ENCODE measurements around the gene COL4A1. TPM values are rescaled to one million over a fixed set of nuclear protein-coding genes. Genes with fewer than 3 reads are reported as not detected.

The COL4A1 gene
- total RNA-seq, 1 experiment from 2014 or later, result 591 TPM

DNA sequence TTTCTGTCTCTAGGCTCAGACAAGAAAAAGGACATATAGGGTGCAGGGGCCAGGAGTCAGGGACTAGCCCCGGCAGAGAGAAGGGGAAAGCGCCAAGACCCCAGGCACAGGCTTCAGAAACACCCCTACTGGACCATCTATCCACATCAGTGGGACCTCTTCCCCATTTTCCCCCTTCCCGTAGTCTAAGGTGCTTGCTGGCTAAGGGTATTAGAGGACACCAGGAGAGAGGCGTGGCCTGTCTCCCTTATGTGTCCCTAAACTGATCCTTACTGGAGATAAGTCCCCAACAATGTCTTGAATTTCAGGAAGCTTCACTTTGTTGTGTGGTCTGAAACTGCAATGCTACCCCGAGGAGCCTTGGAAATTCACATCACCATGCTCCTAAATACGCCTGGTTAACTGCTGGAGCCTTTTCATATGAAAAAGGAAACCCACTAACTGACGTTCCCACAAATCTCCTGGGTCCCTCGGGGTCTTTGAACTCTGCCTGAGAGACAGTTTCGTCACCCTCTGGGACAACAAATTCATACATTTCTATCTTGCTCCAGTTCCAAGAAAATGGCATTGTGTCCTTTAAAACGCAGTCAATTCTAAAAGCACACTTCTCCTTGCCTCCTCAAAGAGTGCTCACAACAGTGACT is 197.7 kb downstream of the COL4A1 start:
- no peak overlapping the region for H3K27ac ChIP-seq
- H3K27me3 ChIP-seq (replicated peaks), result no peaks in the 10 kb centered on the region
- no peaks in the 10 kb centered on the region for H3K36me3 ChIP-seq
- no peaks in the 10 kb centered on the region for H3K9me3 ChIP-seq (replicated peaks)
- H3K4me3 ChIP-seq, result no peak overlapping the region
- peaks cover 30% of the 10 kb centered on the region for H3K4me1 ChIP-seq (replicated peaks)
- DNase-seq (ENCODE audit: low read depth in 1 of 2, low spot score in 2 of 2), result peak in 1 of 2 experiments; percentile 22

DNA sequence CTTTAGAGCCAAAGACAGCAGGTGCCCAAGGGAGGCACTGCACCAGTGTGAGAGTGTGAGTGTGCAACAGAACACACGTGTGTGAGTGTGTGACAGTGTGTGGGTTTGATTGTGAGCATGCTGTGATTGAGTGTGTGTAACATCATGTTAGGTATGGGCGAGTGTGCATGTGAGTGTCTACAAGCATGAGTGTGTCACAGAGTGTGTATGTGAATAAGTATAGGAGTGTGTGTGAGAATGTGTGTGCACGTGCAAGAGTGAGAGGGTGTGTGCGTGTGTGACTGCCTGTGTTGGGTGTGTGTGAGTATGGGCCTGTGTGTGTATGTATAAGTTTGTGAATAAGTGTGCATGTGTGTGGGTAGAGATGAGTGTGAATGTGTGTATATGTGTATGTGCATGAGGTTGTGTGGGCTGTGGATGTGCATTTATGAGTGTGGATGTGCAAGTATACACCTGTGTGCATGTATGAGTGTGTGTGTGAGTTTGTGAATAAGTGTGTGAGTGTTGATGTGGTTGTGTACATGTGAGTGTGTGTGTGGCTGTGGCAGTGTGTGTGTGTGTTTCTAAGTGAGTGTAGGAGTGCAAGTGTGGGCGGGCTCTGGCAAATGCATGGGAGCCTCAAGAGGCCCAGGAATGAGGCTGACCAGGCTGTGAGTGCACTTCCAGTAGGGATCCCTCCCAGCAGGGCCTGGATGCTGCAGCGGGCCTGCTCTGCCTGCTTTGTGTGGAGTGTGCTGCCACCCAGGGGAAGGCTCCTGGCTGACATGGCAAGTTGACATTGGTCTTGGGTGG is 198.4 kb downstream of the COL4A1 start:
- H3K4me3 ChIP-seq, result no peak overlapping the region
- no peaks in the 10 kb centered on the region for H3K36me3 ChIP-seq
- DNase-seq (ENCODE audit: low read depth in 1 of 2, low spot score in 2 of 2), result peak; percentile 83 to 93
- H3K27ac ChIP-seq, result no peak overlapping the region
- no peaks in the 10 kb centered on the region for H3K9me3 ChIP-seq (replicated peaks)
- peaks cover 28% of the 10 kb centered on the region for H3K4me1 ChIP-seq (replicated peaks)
- H3K27me3 ChIP-seq (replicated peaks), result no peaks in the 10 kb centered on the region

DNA sequence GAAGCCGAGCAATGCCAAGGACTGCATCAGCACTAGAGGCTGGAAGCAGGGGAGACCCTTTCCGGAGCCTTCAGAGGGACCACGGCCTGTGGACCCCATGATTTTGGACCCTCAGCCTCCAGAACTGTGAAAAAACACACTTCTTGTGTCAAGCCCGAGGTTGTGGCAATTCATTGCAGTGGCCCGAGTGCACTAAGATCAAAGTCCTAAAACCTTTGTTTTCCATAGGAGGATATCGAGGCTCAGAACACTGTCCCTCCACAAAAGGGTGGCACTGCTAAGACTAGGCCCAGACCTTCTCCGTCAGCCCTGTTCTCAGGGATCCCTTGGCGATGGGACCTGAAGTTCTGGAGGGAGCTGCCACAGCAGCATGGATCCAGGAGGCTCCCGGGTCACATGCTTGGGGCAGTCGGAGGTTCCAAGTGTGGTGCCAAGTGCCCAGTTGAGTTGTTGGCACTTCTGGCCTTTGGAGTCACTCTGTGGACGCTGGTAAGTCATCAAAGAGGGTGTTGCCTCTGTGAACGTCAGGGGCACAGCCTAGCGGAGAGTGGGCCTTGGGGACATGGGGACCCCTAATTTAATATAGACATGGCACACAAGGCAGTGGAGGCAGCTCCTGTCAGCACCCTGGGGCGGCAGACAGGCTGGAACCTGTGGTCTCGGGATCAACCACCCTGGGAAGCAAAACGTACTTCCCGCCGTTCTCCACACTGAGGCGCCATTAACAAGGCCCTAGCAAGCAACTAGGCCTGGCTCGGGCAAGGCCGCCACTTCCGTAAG is 199.2 kb downstream of the COL4A1 start:
- no peak overlapping the region for H3K4me3 ChIP-seq
- no peaks in the 10 kb centered on the region; the same call in 1 of the 2 replicates for H3K9me3 ChIP-seq (replicated peaks)
- no peaks in the 10 kb centered on the region for H3K27me3 ChIP-seq (replicated peaks)
- peaks cover 21% of the 10 kb centered on the region for H3K4me1 ChIP-seq (replicated peaks)
- peak in 1 of 2 experiments; percentile 60 for DNase-seq (ENCODE audit: low read depth in 1 of 2, low spot score in 2 of 2)
- no peaks in the 10 kb centered on the region for H3K36me3 ChIP-seq
- no peak overlapping the region for H3K27ac ChIP-seq

DNA sequence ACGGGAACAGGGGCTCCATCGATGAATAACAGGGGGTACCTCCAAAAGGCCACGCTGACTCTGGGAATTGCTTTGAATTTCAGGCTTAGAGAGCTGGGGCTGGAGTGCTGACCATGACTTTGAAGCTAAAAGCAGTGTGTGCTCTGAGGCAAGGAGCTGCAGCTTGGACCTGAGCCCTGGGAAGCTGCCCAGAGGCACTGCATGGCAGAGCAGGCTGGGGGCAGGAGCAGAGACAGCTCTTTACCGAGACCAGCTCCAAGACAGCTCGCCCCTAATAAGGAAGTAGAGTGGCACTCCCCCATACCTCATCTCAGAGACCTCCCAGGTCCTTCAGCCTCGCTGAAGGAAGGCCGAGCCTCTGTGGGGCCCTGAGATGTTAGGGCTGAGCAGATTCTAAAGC is 200.2 kb downstream of the COL4A1 start:
- DNase-seq (ENCODE audit: low read depth in 1 of 2, low spot score in 2 of 2), result peak in 1 of 2 experiments; percentile 42
- H3K4me3 ChIP-seq, result no peak overlapping the region

DNA sequence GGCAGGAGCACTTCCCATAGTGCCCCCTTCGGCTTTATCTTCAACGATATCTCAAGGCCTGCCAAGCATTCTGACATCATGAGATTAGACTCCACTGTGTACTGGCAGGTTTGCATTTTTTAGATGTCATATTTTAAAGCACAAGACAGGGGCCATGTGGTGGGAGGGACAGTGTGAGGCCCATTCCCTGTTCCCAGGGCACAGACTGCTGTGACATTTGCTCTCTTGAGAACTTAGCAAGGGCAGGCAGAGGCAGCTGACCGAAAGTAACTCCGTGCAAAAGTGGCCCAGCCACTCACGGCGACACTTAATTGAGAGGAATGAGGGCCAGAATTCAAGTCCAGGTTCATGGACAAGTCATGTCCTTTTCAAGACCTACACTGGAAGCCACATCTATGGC is 201.8 kb downstream of the COL4A1 start:
- H3K27ac ChIP-seq, result no peak overlapping the region
- no peaks in the 10 kb centered on the region for H3K27me3 ChIP-seq (replicated peaks)
- no peak overlapping the region for H3K4me3 ChIP-seq
- H3K36me3 ChIP-seq, result no peaks in the 10 kb centered on the region
- no peak for DNase-seq (ENCODE audit: low read depth in 1 of 2, low spot score in 2 of 2)
- no peaks in the 10 kb centered on the region; the same call in 1 of the 2 replicates for H3K9me3 ChIP-seq (replicated peaks)
- peaks cover 18% of the 10 kb centered on the region for H3K4me1 ChIP-seq (replicated peaks)

More for the DNA sequence above, 200.2 kb downstream of the COL4A1 start:
- Histone ChIP-seq H3K27me3 (replicated peaks) (no peaks in the 10 kb centered on the region), H3K27ac (no peak overlapping the region), H3K36me3 (no peaks in the 10 kb centered on the region), H3K9me3 (replicated peaks) (no peaks in the 10 kb centered on the region; the same call in 1 of the 2 replicates), H3K4me1 (replicated peaks) (peaks cover 20% of the 10 kb centered on the region)

DNA sequence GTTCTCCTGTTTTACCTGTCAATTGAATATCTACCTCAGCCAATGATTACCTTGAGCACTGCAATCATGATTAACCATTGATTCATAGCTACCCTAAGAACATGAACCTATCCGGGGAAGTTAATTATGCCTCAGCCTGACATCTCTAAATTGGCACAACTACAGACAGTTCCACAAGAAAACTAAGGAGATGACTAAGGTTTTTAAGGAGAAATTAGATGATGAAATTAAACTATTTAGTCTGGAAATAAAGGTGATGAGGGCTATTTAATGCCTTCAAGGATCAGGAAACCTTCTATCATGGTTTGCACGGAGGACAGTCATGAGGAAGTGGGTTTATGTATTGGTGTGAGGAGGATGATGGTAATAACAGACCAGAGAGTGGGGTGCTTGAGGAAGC is 203.4 kb downstream of the COL4A1 start:
- Histone ChIP-seq H3K36me3 (no peaks in the 10 kb centered on the region), H3K27ac (no peak overlapping the region), H3K27me3 (replicated peaks) (no peaks in the 10 kb centered on the region), H3K9me3 (replicated peaks) (no peaks in the 10 kb centered on the region; the same call in 1 of the 2 replicates), H3K4me1 (replicated peaks) (peaks cover 5% of the 10 kb centered on the region), H3K4me3 (no peak overlapping the region)
- no peak for DNase-seq (ENCODE audit: low read depth in 1 of 2, low spot score in 2 of 2)

DNA sequence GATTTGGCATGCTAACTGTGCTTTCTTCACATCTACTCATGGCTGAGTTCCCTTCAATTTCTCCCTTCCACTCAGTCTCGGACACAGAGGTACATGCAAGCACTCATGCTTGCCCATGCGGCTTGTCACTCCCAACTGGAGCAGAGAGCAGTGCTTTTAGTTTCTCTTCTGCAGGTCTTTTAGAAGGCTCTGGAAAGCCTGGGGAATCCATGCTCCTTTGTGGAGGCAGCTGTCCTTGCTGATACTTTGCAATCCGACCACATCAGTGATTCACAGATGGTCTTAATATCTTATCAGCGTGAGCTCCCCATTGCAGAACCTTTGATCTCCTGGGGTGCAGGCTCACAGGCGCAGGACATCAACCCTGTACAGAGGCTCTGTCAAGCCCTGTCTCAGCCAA is 203.9 kb downstream of the COL4A1 start:
- H3K36me3 ChIP-seq, result no peaks in the 10 kb centered on the region
- no peak overlapping the region for H3K4me3 ChIP-seq
- no peak overlapping the region for H3K27ac ChIP-seq
- no peaks in the 10 kb centered on the region; the same call in 1 of the 2 replicates for H3K9me3 ChIP-seq (replicated peaks)
- peaks cover 5% of the 10 kb centered on the region for H3K4me1 ChIP-seq (replicated peaks)
- no peaks in the 10 kb centered on the region for H3K27me3 ChIP-seq (replicated peaks)
- DNase-seq (ENCODE audit: low read depth in 1 of 2, low spot score in 2 of 2), result no peak

DNA sequence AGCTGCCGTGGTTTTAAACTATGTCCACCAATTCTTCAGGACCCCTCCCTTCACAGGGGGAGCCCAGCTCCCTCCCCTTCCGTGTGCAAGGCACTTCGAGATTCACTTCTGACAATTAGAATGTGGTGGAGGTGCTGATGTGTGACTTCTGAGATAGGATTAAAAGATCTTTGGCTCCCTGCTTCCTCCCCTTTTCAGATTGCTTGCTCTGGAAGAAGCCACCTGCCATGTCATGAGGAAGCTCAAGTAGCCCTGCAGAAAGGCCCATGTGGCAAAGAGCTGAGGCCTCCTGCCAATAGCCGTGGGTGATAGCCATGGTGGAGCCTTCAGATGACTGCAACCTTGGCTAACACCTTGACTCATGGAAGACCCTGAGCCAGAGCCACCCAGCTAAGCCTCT is 204.9 kb downstream of the COL4A1 start:
- H3K4me1 ChIP-seq (replicated peaks), result peaks cover 8% of the 10 kb centered on the region
- H3K27ac ChIP-seq, result no peak overlapping the region
- H3K36me3 ChIP-seq, result no peaks in the 10 kb centered on the region
- no peaks in the 10 kb centered on the region for H3K27me3 ChIP-seq (replicated peaks)
- no peak for DNase-seq (ENCODE audit: low read depth in 1 of 2, low spot score in 2 of 2)
- H3K4me3 ChIP-seq, result no peak overlapping the region
- H3K9me3 ChIP-seq (replicated peaks), result no peaks in the 10 kb centered on the region; the same call in 1 of the 2 replicates

DNA sequence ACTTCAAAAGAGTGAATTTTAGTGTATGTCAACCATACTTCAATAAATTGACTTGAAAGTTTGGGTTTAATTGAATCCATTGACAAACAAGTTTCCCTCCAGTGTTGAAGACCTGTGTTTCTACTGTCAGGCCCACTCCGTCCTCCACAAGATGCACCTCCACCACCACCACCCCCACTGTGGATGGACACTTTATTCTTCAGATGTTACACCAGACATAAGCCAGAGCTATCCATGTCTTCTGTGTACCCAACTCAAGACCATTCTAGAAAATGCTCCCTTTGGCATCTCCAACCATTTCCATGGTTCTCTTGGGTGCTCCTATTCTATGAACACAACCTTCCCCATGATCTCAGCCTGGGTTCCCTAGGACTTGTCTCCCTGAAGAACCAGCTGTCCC is 207.0 kb downstream of the COL4A1 start:
- Histone ChIP-seq H3K4me3 (no peak overlapping the region), H3K36me3 (no peaks in the 10 kb centered on the region), H3K9me3 (replicated peaks) (no peaks in the 10 kb centered on the region; the same call in 1 of the 2 replicates), H3K4me1 (replicated peaks) (peaks cover 19% of the 10 kb centered on the region), H3K27me3 (replicated peaks) (no peaks in the 10 kb centered on the region), H3K27ac (no peak overlapping the region)
- DNase-seq (ENCODE audit: low read depth in 1 of 2, low spot score in 2 of 2), result no peak

Other genes starting within 250 kb of the COL4A1 start
- gene COL4A2, start 127 bp upstream of the COL4A1 start, total RNA-seq (2014; rRNA removed; shearing (Covaris generic)), result 677 and 741 TPM in 2 replicates